Keratinocyte (primary cell): Measurements from ENCODE around the gene ZSCAN26. TPM values are rescaled to one million over a fixed set of nuclear protein-coding genes. Genes with fewer than 3 reads are reported as not detected.

Experiments used
- DNase-seq: peaks from one replicate; pipeline ENCODE4 v3.0.0-alpha.2; 2011; ENCODE audit warnings: low read depth, missing footprints, low spot score
- FAIRE-seq: peaks from 2 replicates; lab custom pipeline; 2011; peaks lifted over from hg19 to GRCh38; lab: Jason Lieb, UNC
- H2AFZ ChIP-seq: 2 replicates; pipeline ENCODE4 v1.6.0; 2012; ENCODE audit warnings: low read length, control low read depth, inconsistent platforms; ENCODE audit not compliant: control insufficient read depth
- H3K27ac ChIP-seq: 2 replicates; pipeline ENCODE4 v1.5.1; 2011; ENCODE audit warnings: low read length; ENCODE audit not compliant: control insufficient read depth, insufficient read depth
- H3K27me3 ChIP-seq: 3 replicates; pipeline ENCODE4 v1.6.0; 2011; ENCODE audit warnings: low read length; ENCODE audit not compliant: control insufficient read depth, insufficient read depth; ENCODE audit errors: extremely low read depth
- H3K36me3 ChIP-seq, 2 experiments: 2 replicates in 1 of 2; 3 replicates in 1 of 2; pipeline ENCODE4 v1.5.1; 2011; ENCODE audit warnings: low read length in 2 of 2, mild to moderate bottlenecking in 1 of 2; ENCODE audit not compliant: control insufficient read depth in 2 of 2, insufficient read depth in 2 of 2; ENCODE audit errors: extremely low read depth in 1 of 2
- H3K4me1 ChIP-seq: 3 replicates; pipeline ENCODE4 v1.5.1; 2011; ENCODE audit warnings: low read length; ENCODE audit not compliant: control insufficient read depth, insufficient read depth; ENCODE audit errors: extremely low read depth
- H3K4me2 ChIP-seq: 3 replicates; pipeline ENCODE4 v1.6.0; 2011; ENCODE audit warnings: low read depth, low read length; ENCODE audit not compliant: control insufficient read depth, insufficient read depth; ENCODE audit errors: extremely low read depth
- H3K4me3 ChIP-seq, 3 experiments: fragments of 200-600 bp in 1 of 3; sonication (generic) in 1 of 3; 2 replicates in 2 of 3; 3 replicates in 1 of 3; pipeline ENCODE4 v1.5.1; 2011 to 2016; ENCODE audit warnings: low read length in 3 of 3, mild to moderate bottlenecking in 3 of 3, control low read depth in 2 of 3, inconsistent platforms in 1 of 3, low read depth in 1 of 3, mixed read lengths in 1 of 3, mixed run types in 1 of 3, moderate library complexity in 1 of 3; ENCODE audit not compliant: control insufficient read depth in 2 of 3, insufficient read depth in 2 of 3; ENCODE audit errors: extremely low read depth in 1 of 3
- H3K79me2 ChIP-seq: 2 replicates; pipeline ENCODE4 v1.6.0; 2012; ENCODE audit warnings: low read length; ENCODE audit not compliant: control insufficient read depth, insufficient read depth
- H3K9ac ChIP-seq: 3 replicates; pipeline ENCODE4 v1.6.0; 2011; ENCODE audit warnings: low read length; ENCODE audit not compliant: control insufficient read depth, insufficient read depth; ENCODE audit errors: extremely low read depth
- H3K9me1 ChIP-seq: 3 replicates; pipeline ENCODE4 v1.6.0; 2011; ENCODE audit warnings: low read length; ENCODE audit not compliant: control insufficient read depth, insufficient read depth; ENCODE audit errors: extremely low read depth
- H3K9me3 ChIP-seq: 2 replicates; pipeline ENCODE4 v1.5.1; 2012; ENCODE audit warnings: low read depth, low read length; ENCODE audit not compliant: control insufficient read depth
- H4K20me1 ChIP-seq: 3 replicates; pipeline ENCODE4 v1.6.0; 2011; ENCODE audit warnings: low read length; ENCODE audit not compliant: control insufficient read depth, insufficient read depth; ENCODE audit errors: extremely low read depth
- CTCF ChIP-seq, 3 experiments: IDR thresholded peaks in 1 of 3; conservative IDR thresholded peaks in 1 of 3; optimal IDR thresholded peaks in 1 of 3; 2 replicates in 2 of 3; 3 replicates in 1 of 3; pipeline versions ENCODE3 to v1.5.1; 2011; ENCODE audit warnings: low read length in 3 of 3, mild to moderate bottlenecking in 3 of 3, moderate library complexity in 2 of 3, control low read depth in 1 of 3, inconsistent platforms in 1 of 3; ENCODE audit not compliant: insufficient read depth in 2 of 3; ENCODE audit errors: extremely low read depth in 1 of 3
- EZH2 ChIP-seq: IDR thresholded peaks from one replicate; pipeline ENCODE4 v1.6.1; 2012; ENCODE audit warnings: inconsistent platforms, mild to moderate bottlenecking, low read length, moderate library complexity
- dilution Hi-C: fragments of 300-500 bp; cut with MboI; formaldehyde crosslinking; loops from one replicate; pipeline ENCODE4 v1.7.0; 2020; ENCODE audit warnings: low sequenced_read_pairs; ENCODE audit not compliant: extremely low pct_ligation_motif_present
- polyA plus RNA-seq, 5 experiments: library from polyadenylated mRNA; depleted of rRNA in 3 of 5; stranded (reverse) in 3 of 5; stranded (forward) in 1 of 5; unstranded in 1 of 5; fragments of >200 nt; gene quantifications; 1 replicate in 1 of 5; 2 replicates in 3 of 5; 3 replicates in 1 of 5; pipeline versions ENCODE4 v1.2.1 to v1.2.3, GENCODE V29; 2011 to 2012; ENCODE audit warnings: missing spikeins in 2 of 5, low read depth in 1 of 5, low replicate concordance in 1 of 5

The ZSCAN26 gene
- polyA plus RNA-seq, 1 donor (not counting 4 experiments of a cell fraction or from before 2014, with no cell fraction given) = 9.8 TPM

GRCh38 chr6:28250747-28251146 lies 16.2 kb upstream of the ZSCAN26 start:
- no peak for TF ChIP-seq EZH2
- no peak for TF ChIP-seq CTCF (optimal IDR thresholded peaks at IDR 0.05 in 1 of 3, IDR thresholded peaks at IDR 0.05 in 1 of 3, conservative IDR thresholded peaks at IDR 0.05 in 1 of 3; ENCODE audit: extremely low read depth in 1 of 3, insufficient read depth in 2 of 3, low read length in 3 of 3)
- no peak for FAIRE-seq
- H3K36me3 ChIP-seq = peaks cover 0 to 7% of the 10 kb centered on the region in 2 experiments
- dilution Hi-C loops = no loop called here
- H3K79me2 ChIP-seq = peaks cover 14% of the 10 kb centered on the region
- H2AFZ ChIP-seq = no peak overlapping the region
- H3K9me3 ChIP-seq = no peaks in the 10 kb centered on the region
- H4K20me1 ChIP-seq = no peaks in the 10 kb centered on the region
- H3K27me3 ChIP-seq = no peaks in the 10 kb centered on the region
- H3K9ac ChIP-seq = no peak overlapping the region
- peak overlapping the region; percentile 84 to 92 (median 89) for H3K4me3 ChIP-seq
- no peak for DNase-seq
- H3K4me2 ChIP-seq = peak overlapping the region; percentile 80
- no peaks in the 10 kb centered on the region for H3K9me1 ChIP-seq
- H3K4me1 ChIP-seq = peaks cover 14% of the 10 kb centered on the region
- H3K27ac ChIP-seq = no peak overlapping the region

GRCh38 chr6:28251661-28252008 lies 15.3 kb upstream of the ZSCAN26 start:
- Histone ChIP-seq H3K27ac (peak overlapping the region; percentile 21), H3K4me1 (peaks cover 14% of the 10 kb centered on the region), H2AFZ (peak overlapping the region; percentile 93), H3K79me2 (peaks cover 14% of the 10 kb centered on the region), H3K9ac (peak overlapping the region; percentile 75), H3K4me3 (peak overlapping the region; percentile 84 to 92 (median 89)), H3K27me3 (no peaks in the 10 kb centered on the region), H3K9me1 (no peaks in the 10 kb centered on the region), H3K36me3 (peaks cover 0 to 5% of the 10 kb centered on the region in 2 experiments), H3K9me3 (no peaks in the 10 kb centered on the region), H3K4me2 (peak overlapping the region; percentile 80), H4K20me1 (no peaks in the 10 kb centered on the region)
- dilution Hi-C loops = no loop called here
- no peak for DNase-seq
- no peak for TF ChIP-seq CTCF (optimal IDR thresholded peaks at IDR 0.05 in 1 of 3, IDR thresholded peaks at IDR 0.05 in 1 of 3, conservative IDR thresholded peaks at IDR 0.05 in 1 of 3; ENCODE audit: extremely low read depth in 1 of 3, insufficient read depth in 2 of 3, low read length in 3 of 3)
- no peak for TF ChIP-seq EZH2
- no peak for FAIRE-seq
